HepG2 (cell line): ENCODE results near the gene COL4A3. TPM values are rescaled to one million over a fixed set of nuclear protein-coding genes. Genes with fewer than 3 reads are reported as not detected.

Source experiments
- ATAC-seq: fragments of 200-7000 bp; cut with Tn5 transposase; 3 replicates; pipeline ENCODE4 v1.9.1; 2020; ENCODE audit warnings: mild to moderate bottlenecking, moderate library complexity
- BruUV-seq: library from RNA; stranded (reverse); fragments of 400-500 nt; replicated peaks from 2 replicates; lab custom pipeline; 2021; lab: Mats Ljungman, UMichigan
- CTCF ChIA-PET: fragments of 300-600 bp; formaldehyde crosslinking; extraction: SDS; loops from one replicate; lab custom pipeline; 2021; ENCODE audit warnings: low total read pairs, inconsistent platforms, low intra/inter-chr PET ratio; lab: Yijun Ruan, JAX
- POLR2A ChIA-PET: fragments of 350-600 bp; sonication (Branson Sonifier 250); formaldehyde crosslinking; loops from one replicate; lab custom pipeline; 2020; ENCODE audit warnings: antibody characterized with exemption, inconsistent platforms; lab: Yijun Ruan, JAX
- DNase-seq: peaks from one replicate; pipeline ENCODE4 v3.0.0-alpha.2; 2015; ENCODE audit warnings: low spot score
- FAIRE-seq: peaks from 3 replicates; lab custom pipeline; 2011; peaks lifted over from hg19 to GRCh38; lab: Jason Lieb, UNC
- H2AFZ ChIP-seq: one replicate; pipeline ENCODE4 v1.6.1; 2011; ENCODE audit warnings: low read length, inconsistent platforms
- H3K27ac ChIP-seq: fragments of 300-600 bp; 3 replicates; pipeline ENCODE4 v1.8.0; 2011; ENCODE audit warnings: mixed run types, mild to moderate bottlenecking, mixed read lengths, low read length, inconsistent platforms; ENCODE audit not compliant: insufficient read depth; ENCODE audit errors: extremely low read length
- H3K27me3 ChIP-seq, 2 experiments: fragments of 200-600 bp in 1 of 2; 2 replicates in 1 of 2; 3 replicates in 1 of 2; pipeline versions ENCODE4 v1.6.0 to v1.8.0; 2011; ENCODE audit warnings: low read length in 2 of 2, mild to moderate bottlenecking in 2 of 2, moderate library complexity in 2 of 2, inconsistent platforms in 1 of 2; ENCODE audit not compliant: insufficient read depth in 2 of 2, control insufficient read depth in 1 of 2
- H3K36me3 ChIP-seq, 2 experiments: fragments of 200-600 bp in 1 of 2; replicated peaks in 1 of 2; 2 replicates in 1 of 2; 3 replicates in 1 of 2; pipeline versions ENCODE4 v1.5.1 to v1.8.0; 2011; ENCODE audit warnings: low read length in 2 of 2, inconsistent platforms in 1 of 2; ENCODE audit not compliant: insufficient read depth in 2 of 2, control insufficient read depth in 1 of 2
- H3K4me1 ChIP-seq: 2 replicates; pipeline ENCODE4 v1.5.1; 2012; ENCODE audit warnings: low read length, inconsistent platforms; ENCODE audit not compliant: insufficient read depth
- H3K4me2 ChIP-seq: 2 replicates; pipeline ENCODE4 v1.6.0; 2011; ENCODE audit warnings: low read depth, low read length, inconsistent platforms
- H3K4me3 ChIP-seq, 3 experiments: fragments of 200-600 bp in 1 of 3; sonication (generic), shearing (Covaris generic) in 1 of 3; replicated peaks in 1 of 3; 2 replicates each; pipeline ENCODE4 v1.5.1; 2011 to 2016; ENCODE audit warnings: low read length in 3 of 3, inconsistent platforms in 2 of 3, low read depth in 2 of 3, mild to moderate bottlenecking in 2 of 3, control low read depth in 1 of 3, mixed read lengths in 1 of 3; ENCODE audit not compliant: insufficient read depth in 1 of 3
- H3K79me2 ChIP-seq: one replicate; pipeline ENCODE4 v1.6.1; 2011; ENCODE audit warnings: low read length, inconsistent platforms; ENCODE audit not compliant: insufficient read depth
- H3K9ac ChIP-seq: 2 replicates; pipeline ENCODE4 v1.6.0; 2011; ENCODE audit warnings: mild to moderate bottlenecking, low read depth, low read length, inconsistent platforms; ENCODE audit not compliant: insufficient read depth
- H3K9me3 ChIP-seq: 2 replicates; pipeline ENCODE4 v1.5.1; 2012; ENCODE audit warnings: mild to moderate bottlenecking, low read length
- H4K20me1 ChIP-seq: 2 replicates; pipeline ENCODE4 v1.6.0; 2011; ENCODE audit warnings: inconsistent platforms, mild to moderate bottlenecking, low read length, moderate library complexity; ENCODE audit not compliant: insufficient read depth
- BRD4 ChIP-seq: sonication (generic); formaldehyde crosslinking; IDR thresholded peaks from 2 replicates; pipeline ENCODE4 v1.4.0; 2020; ENCODE audit warnings: missing genetic modification reagents
- CSRNP1 ChIP-seq: sonication (generic); formaldehyde crosslinking; IDR thresholded peaks from 2 replicates; pipeline ENCODE4 v1.8.1; 2023; ENCODE audit warnings: mild to moderate bottlenecking, missing genetic modification reagents
- DPF2 ChIP-seq: sonication (generic); formaldehyde crosslinking; IDR thresholded peaks from 2 replicates; pipeline ENCODE4 v1.4.0; 2020; ENCODE audit warnings: mild to moderate bottlenecking, low read depth, missing genetic modification reagents, borderline replicate concordance
- FOXM1 ChIP-seq: sonication (generic); formaldehyde crosslinking; IDR thresholded peaks from 2 replicates; pipeline ENCODE4 v1.5.0; 2020; ENCODE audit warnings: missing genetic modification reagents
- NR2F1 ChIP-seq, 2 experiments: fragments of 450-650 bp in 1 of 2; formaldehyde crosslinking in 1 of 2; IDR thresholded peaks; 2 replicates each; pipeline versions ENCODE4 v1.5.0 to v1.6.1; 2016 to 2020; ENCODE audit warnings: mild to moderate bottlenecking in 1 of 2, missing compliant biosample characterization in 1 of 2, missing genetic modification reagents in 1 of 2, moderate library complexity in 1 of 2
- PHB2 ChIP-seq: fragments of 450-650 bp; IDR thresholded peaks from 2 replicates; pipeline ENCODE4 v1.6.1; 2018; ENCODE audit not compliant: partially characterized antibody
- SETDB1 ChIP-seq: sonication (generic); formaldehyde crosslinking; IDR thresholded peaks from 2 replicates; pipeline ENCODE4 v1.5.1; 2020; ENCODE audit warnings: missing genetic modification reagents, mild to moderate bottlenecking, borderline replicate concordance
- SIN3B ChIP-seq: fragments of 150-350 bp; IDR thresholded peaks from 2 replicates; pipeline ENCODE4 v1.6.1; 2014; ENCODE audit warnings: low read length
- SMAD1 ChIP-seq: sonication (generic); formaldehyde crosslinking; IDR thresholded peaks from 2 replicates; pipeline ENCODE4 v1.4.0; 2020; ENCODE audit warnings: missing genetic modification reagents, low read depth, mild to moderate bottlenecking, borderline replicate concordance
- SP4 ChIP-seq: sonication (generic); formaldehyde crosslinking; IDR thresholded peaks from 2 replicates; pipeline ENCODE4 v1.8.1; 2023; ENCODE audit warnings: mild to moderate bottlenecking, missing genetic modification reagents
- ZKSCAN8 ChIP-seq: IDR thresholded peaks from 2 replicates; pipeline ENCODE4 v1.6.1; 2016; ENCODE audit warnings: borderline replicate concordance, missing genetic modification reagents, missing compliant biosample characterization
- ZNF24 ChIP-seq: fragments of 450-650 bp; IDR thresholded peaks from 2 replicates; pipeline ENCODE4 v1.6.1; 2017; ENCODE audit warnings: antibody characterized with exemption, mild to moderate bottlenecking
- ZNF317 ChIP-seq: sonication (generic); formaldehyde crosslinking; IDR thresholded peaks from 2 replicates; pipeline ENCODE4 v1.5.0; 2020; ENCODE audit warnings: mild to moderate bottlenecking, missing genetic modification reagents
- ZNF549 ChIP-seq: sonication (generic); formaldehyde crosslinking; IDR thresholded peaks from 2 replicates; pipeline ENCODE4 v1.5.0; 2020; ENCODE audit warnings: missing genetic modification reagents
- WGBS: methylation state at CpG from one replicate; pipeline ENCODE4 v1.1.6; 2017; ENCODE audit warnings: low lambda C conversion rate; 5-methylcytosine and 5-hydroxymethylcytosine counted together
- in situ Hi-C: cut with HindIII; loops from 2 replicates; pipeline ENCODE4 v1.10.0; 2017; ENCODE audit warnings: low pct_unique_long_range_greater_than_20kb; ENCODE audit not compliant: extremely low pct_ligation_motif_present
- intact Hi-C: fragments of 100-400 bp; cut with micrococcal nuclease; formaldehyde crosslinking; loops from one replicate; pipeline ENCODE4 v1.10.0; 2022; ENCODE audit not compliant: unreplicated experiment
- polyA plus RNA-seq, 8 experiments: library from polyadenylated mRNA; depleted of rRNA in 3 of 8; stranded (reverse) in 7 of 8; unstranded in 1 of 8; fragments of >200 nt; fragmentation: Illumina TruSeq in 4 of 8; extraction: Trizol in 4 of 8; gene quantifications; 2 replicates each; pipeline versions ENCODE4 v1.2.1 to v1.2.3, GENCODE V29; 2011 to 2016; ENCODE audit warnings: low read depth in 4 of 8, missing spikeins in 1 of 8, mixed read lengths in 1 of 8; ENCODE audit not compliant: insufficient read depth in 1 of 8
- total RNA-seq, 5 experiments: library from RNA; depleted of rRNA; stranded (reverse); fragments of >200 nt; fragmentation: Illumina TruSeq; extraction: Trizol; gene quantifications; 2 replicates each; pipeline ENCODE4 v1.2.3, GENCODE V29; 2016; ENCODE audit warnings: low read depth in 1 of 5
- TF ChIP-seq, protein P1 (sequence below): sonication (generic); formaldehyde crosslinking; IDR thresholded peaks from 2 replicates; pipeline ENCODE4 v1.4.0; 2020; ENCODE audit warnings: mild to moderate bottlenecking, missing genetic modification reagents
- TF ChIP-seq, protein P2 (sequence below): fragments of 450-650 bp; IDR thresholded peaks from 2 replicates; pipeline ENCODE4 v1.6.1; 2017

Gene COL4A3
- total and polyA plus RNA-seq, 2 of the 13 experiments (the other 11 are each of a cell fraction or from before 2014, with no cell fraction given): 0.02 TPM; not detected in 1

DNA sequence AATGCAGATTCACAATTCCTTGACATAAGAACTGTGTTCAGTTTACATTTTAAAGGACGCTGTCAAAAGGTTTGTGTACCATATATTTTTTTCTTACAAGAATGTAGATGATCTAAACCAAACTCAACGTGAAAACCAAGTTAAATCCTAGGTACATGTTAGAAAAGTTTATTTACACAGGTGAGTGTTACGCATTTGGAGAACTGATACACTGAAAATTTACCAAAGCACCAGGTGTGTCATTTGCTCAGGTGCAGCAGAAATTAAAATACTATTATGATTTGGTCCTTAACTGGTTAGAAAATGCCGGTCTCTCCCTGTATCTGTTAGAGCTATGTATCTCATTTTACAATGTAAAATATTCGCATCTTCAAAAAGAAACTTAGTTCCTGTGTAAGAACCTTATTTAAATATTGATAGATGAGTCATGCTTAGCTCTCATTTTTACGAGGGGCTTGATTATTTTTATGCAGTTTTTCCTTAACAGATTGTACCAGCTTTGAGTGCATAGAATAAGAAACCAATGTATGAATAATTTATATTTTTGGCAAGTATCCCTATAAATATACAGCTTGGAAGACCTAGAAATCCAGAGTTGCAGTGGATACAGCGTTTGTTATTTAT is 185.7 kb downstream of the COL4A3 start (continued):
- TF ChIP-seq CSRNP1 (CRISPR knock-in tag) (no peak), FOXM1 (no peak), ZNF549 (no peak), SP4 (CRISPR knock-in tag) (no peak)
- TF ChIP-seq, protein P1, sequence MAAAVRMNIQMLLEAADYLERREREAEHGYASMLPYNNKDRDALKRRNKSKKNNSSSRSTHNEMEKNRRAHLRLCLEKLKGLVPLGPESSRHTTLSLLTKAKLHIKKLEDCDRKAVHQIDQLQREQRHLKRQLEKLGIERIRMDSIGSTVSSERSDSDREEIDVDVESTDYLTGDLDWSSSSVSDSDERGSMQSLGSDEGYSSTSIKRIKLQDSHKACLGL: no peak
- TF ChIP-seq, all 625 proteins: peak for 0

DNA sequence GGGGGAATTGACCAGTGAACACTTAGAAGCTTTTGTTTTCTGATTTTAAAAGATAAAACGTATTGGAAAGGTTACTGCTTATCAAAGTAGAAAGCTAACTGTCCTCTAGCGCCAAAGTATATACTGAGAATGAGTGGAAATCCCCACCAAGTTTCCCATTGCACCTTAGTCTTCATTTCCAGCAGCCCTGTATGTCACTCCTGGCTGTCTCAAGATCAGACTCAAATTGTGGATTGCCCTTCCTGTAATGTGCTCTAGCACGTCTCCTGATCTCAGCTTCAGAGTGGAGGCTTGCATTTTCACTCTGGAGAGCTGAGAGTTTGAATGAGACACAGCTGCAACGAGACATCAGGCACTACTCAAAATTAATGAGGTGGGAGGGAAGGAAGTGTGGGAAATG is 187.2 kb downstream of the COL4A3 start:
- WGBS: 97% methylated on average over 4 of the region's 4 CpGs
- Histone ChIP-seq H3K79me2 (no peaks in the 10 kb centered on the region), H3K9ac (no peak overlapping the region), H3K27me3 (no peaks in the 10 kb centered on the region), H3K4me3 (no peak overlapping the region)
- POLR2A ChIA-PET: no interaction called here
- no peak for ATAC-seq
- in situ Hi-C loops: no loop called here
- CTCF ChIA-PET: no interaction called here
- no TSS peak for BruUV-seq
- TF ChIP-seq SETDB1: no peak
- TF ChIP-seq SMAD1: no peak
- TF ChIP-seq ZKSCAN8: no peak
- TF ChIP-seq, protein P2, sequence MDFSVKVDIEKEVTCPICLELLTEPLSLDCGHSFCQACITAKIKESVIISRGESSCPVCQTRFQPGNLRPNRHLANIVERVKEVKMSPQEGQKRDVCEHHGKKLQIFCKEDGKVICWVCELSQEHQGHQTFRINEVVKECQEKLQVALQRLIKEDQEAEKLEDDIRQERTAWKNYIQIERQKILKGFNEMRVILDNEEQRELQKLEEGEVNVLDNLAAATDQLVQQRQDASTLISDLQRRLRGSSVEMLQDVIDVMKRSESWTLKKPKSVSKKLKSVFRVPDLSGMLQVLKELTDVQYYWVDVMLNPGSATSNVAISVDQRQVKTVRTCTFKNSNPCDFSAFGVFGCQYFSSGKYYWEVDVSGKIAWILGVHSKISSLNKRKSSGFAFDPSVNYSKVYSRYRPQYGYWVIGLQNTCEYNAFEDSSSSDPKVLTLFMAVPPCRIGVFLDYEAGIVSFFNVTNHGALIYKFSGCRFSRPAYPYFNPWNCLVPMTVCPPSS: no peak
- TF ChIP-seq PHB2: no peak
- TF ChIP-seq DPF2 (CRISPR knock-in tag): no peak
- no peak for TF ChIP-seq NR2F1 (CRISPR knock-in tag; IDR thresholded peaks at IDR 0.05)
- TF ChIP-seq SIN3B: no peak
- no peak for TF ChIP-seq ZNF317 (CRISPR knock-in tag)
- TF ChIP-seq ZNF24: no peak
- TF ChIP-seq BRD4 (CRISPR knock-in tag): no peak
- TF ChIP-seq, all 625 proteins: peak for 0
- peaks cover 10 to 55% of the 10 kb centered on the region in 2 experiments for H3K36me3 ChIP-seq
- FAIRE-seq (no peak), DNase-seq (no peak)
- H3K4me2 ChIP-seq: no peak overlapping the region
- H3K27ac ChIP-seq: no peak overlapping the region
- H2AFZ ChIP-seq: no peak overlapping the region
- no peaks in the 10 kb centered on the region for H4K20me1 ChIP-seq
- no peaks in the 10 kb centered on the region for H3K4me1 ChIP-seq
- no peaks in the 10 kb centered on the region for H3K9me3 ChIP-seq
- intact Hi-C loops: no loop called here
